NB4 (cell line): ENCODE data around the gene DUS4L.

Experiments
- DNase-seq: peaks from one replicate; pipeline ENCODE4 v3.0.0; 2010; ENCODE audit warnings: low read depth
- H3K4me3 ChIP-seq: one replicate; pipeline ENCODE4 v1.5.1; 2011; ENCODE audit warnings: mild to moderate bottlenecking, low read depth, low read length, moderate library complexity
- CTCF ChIP-seq: IDR thresholded peaks from one replicate; pipeline ENCODE4 v1.5.1; 2012; ENCODE audit warnings: low read depth, low read length
- MAX ChIP-seq: IDR thresholded peaks from 2 replicates; pipeline ENCODE4 v1.6.1; 2011; ENCODE audit warnings: low read depth, low read length
- MYC ChIP-seq: IDR thresholded peaks from 2 replicates; pipeline ENCODE4 v1.6.1; 2011; ENCODE audit warnings: low read depth, low read length
- POLR2A ChIP-seq: IDR thresholded peaks from 2 replicates; pipeline ENCODE4 v1.6.1; 2011; ENCODE audit warnings: mild to moderate bottlenecking; ENCODE audit not compliant: insufficient read length; ENCODE audit errors: extremely low read depth

Gene DUS4L

GRCh38 chr7:107584716-107585115, 20.9 kb downstream of the DUS4L start:
- DNase-seq: no peak
- TF ChIP-seq MAX (no peak), CTCF (no peak), MYC (no peak), POLR2A (no peak)
- H3K4me3 ChIP-seq: no peak overlapping the region

- H3K4me3 ChIP-seq: no peak overlapping the region
- no peak for TF ChIP-seq MAX
- no peak for TF ChIP-seq CTCF
- no peak for TF ChIP-seq MYC
- no peak for TF ChIP-seq POLR2A
- no peak for DNase-seq
These were observed 24.9 kb downstream of the DUS4L start for GRCh38 chr7:107588529-107589130.

GRCh38 chr7:107591421-107591820, 27.6 kb downstream of the DUS4L start:
- no peak for DNase-seq
- TF ChIP-seq MYC (no peak), POLR2A (no peak), MAX (no peak), CTCF (no peak)
- no peak overlapping the region for H3K4me3 ChIP-seq

- TF ChIP-seq CTCF (no peak), MYC (no peak), MAX (no peak), POLR2A (no peak)
- no peak for DNase-seq
- H3K4me3 ChIP-seq: no peak overlapping the region
These were observed 28.7 kb downstream of the DUS4L start for GRCh38 chr7:107592361-107593024.

- no peak overlapping the region for H3K4me3 ChIP-seq
- DNase-seq: no peak
- TF ChIP-seq MAX (no peak), POLR2A (no peak), CTCF (no peak), MYC (no peak)
These were observed 29.2 kb downstream of the DUS4L start for GRCh38 chr7:107593025-107593410.
